Measurements from ENCODE around the gene JAGN1. TPM values are rescaled to one million over a fixed set of nuclear protein-coding genes. Genes with fewer than 3 reads are reported as not detected.

The JAGN1 gene
- total and polyA plus RNA-seq, 9 of the 15 experiments (the other 6 are each of a cell fraction or from before 2014, with no cell fraction given): 31.6 to 77.8 (median 40.3) TPM

- Histone ChIP-seq H3K9me3 (replicated peaks; ENCODE audit: control insufficient read depth, insufficient read depth, low read depth, low read length) (0 out of 2 replicates have a peak, but pooled peaks cover 3% of the 10 kb centered on the region), H3K4me1 (replicated peaks in 1 of 2; ENCODE audit: control insufficient read depth in 2 of 2, insufficient read depth in 2 of 2, low read length in 2 of 2) (peaks cover 0 to 15% of the 10 kb centered on the region in 2 experiments; a peak in 3 of 5 replicates), H3K27ac (ENCODE audit: extremely low read depth, low read depth, low read length) (no peak overlapping the region), H3K9ac (ENCODE audit: insufficient read depth in 1 of 2, low read depth in 2 of 2, low read length in 2 of 2) (no peak overlapping the region), H4K20me1 (replicated peaks; ENCODE audit: control insufficient read depth, insufficient read depth, low read length) (no peaks in the 10 kb centered on the region), H3K79me2 (ENCODE audit: control insufficient read depth, insufficient read depth, low read length) (peaks cover 5% of the 10 kb centered on the region; the same call in 2 of the 3 replicates), H3K27me3 (ENCODE audit: control insufficient read depth in 2 of 2, insufficient read depth in 2 of 2, low read length in 2 of 2) (no peaks in the 10 kb centered on the region), H2AFZ (ENCODE audit: low read depth, low read length) (no peak overlapping the region), H3K36me3 (ENCODE audit: control insufficient read depth, insufficient read depth, low read length) (peaks cover 45% of the 10 kb centered on the region), H3K4me2 (ENCODE audit: insufficient read depth, low read length) (no peak overlapping the region), H3K9me1 (ENCODE audit: control insufficient read depth, insufficient read depth, low read length) (no peaks in the 10 kb centered on the region), H3K4me3 (no peak overlapping the region)
- DNase-seq (ENCODE audit: extremely low read depth in 1 of 4, low spot score in 3 of 4): no peak
- no TSS peak for BruUV-seq (replicated peaks)
- TF ChIP-seq HINFP (tag; conservative IDR thresholded peaks at IDR 0.05; ENCODE audit: low read depth) (no peak), ZNF324 (CRISPR knock-in tag; IDR thresholded peaks at IDR 0.05) (no peak), TAF7 (tag; IDR thresholded peaks at IDR 0.05) (no peak), BCOR (IDR thresholded peaks at IDR 0.05) (no peak), BMI1 (IDR thresholded peaks at IDR 0.05; ENCODE audit: low read length) (no peak), DDX20 (tag; IDR thresholded peaks at IDR 0.05; ENCODE audit: low read depth) (no peak), ARID3A (IDR thresholded peaks at IDR 0.05; ENCODE audit: borderline replicate concordance, low read depth, low read length) (no peak), THAP7 (CRISPR knock-in tag; IDR thresholded peaks at IDR 0.05) (no peak), GTF2F1 (IDR thresholded peaks at IDR 0.05; ENCODE audit: low read depth, low read length) (no peak), RERE (CRISPR knock-in tag; IDR thresholded peaks at IDR 0.05; ENCODE audit: borderline replicate concordance) (no peak), HMGN3 (IDR thresholded peaks at IDR 0.05; ENCODE audit: borderline replicate concordance, extremely low read depth, insufficient read length, low read depth, low read length) (no peak)
- ChIA-PET POLR2A (no interaction called here), CTCF (ENCODE audit: low intra/inter-chr PET ratio) (no interaction called here)
- WGBS (ENCODE audit: insufficient coverage, low coverage, missing lambda C conversion rate): 94% methylated on average over 8 of the region's 10 CpGs
- in situ Hi-C loops (cut with MboI): no loop called here
- no peak for ATAC-seq
- no peak for FAIRE-seq
- intact Hi-C loops (cut with micrococcal nuclease): no loop called here
Observed at GRCh38 chr3:9940746-9941145, 50.3 kb downstream of the JAGN1 start.

All from K562 (cell line).